Lung (tissue), 12 donors: ENCODE data around the gene DCBLD2. TPM values are rescaled to one million over a fixed set of nuclear protein-coding genes. Genes with fewer than 3 reads are reported as not detected.

Source experiments
- ATAC-seq: fragments of 200-7000 bp; cut with Tn5 transposase; one replicate; pipeline ENCODE4 v1.9.1; 2020; ENCODE audit warnings: moderate number of reproducible peaks; ENCODE audit not compliant: insufficient read depth, low FRiP score
- DNase-seq, 3 donors: peaks; one replicate each; pipeline ENCODE4 v3.0.0-alpha.2; 2013 to 2017
- H3K27ac ChIP-seq, 2 donors: one replicate each; pipeline ENCODE4 v1.5.1; 2013; ENCODE audit warnings: mild to moderate bottlenecking in 2 of 2, moderate library complexity in 2 of 2, control low read depth in 1 of 2, inconsistent platforms in 1 of 2, low read depth in 1 of 2, low read length in 1 of 2
- H3K27me3 ChIP-seq, 3 donors: one replicate each; pipeline ENCODE4 v1.5.1; 2013; ENCODE audit warnings: low read length in 2 of 3; ENCODE audit not compliant: control insufficient read depth in 3 of 3, insufficient read depth in 3 of 3
- H3K36me3 ChIP-seq, 4 donors: one replicate each; pipeline ENCODE4 v1.5.1; 2013; ENCODE audit warnings: low read length in 4 of 4, mild to moderate bottlenecking in 1 of 4, moderate library complexity in 1 of 4; ENCODE audit not compliant: control insufficient read depth in 4 of 4, insufficient read depth in 4 of 4
- H3K4me1 ChIP-seq, 5 donors: one replicate each; pipeline ENCODE4 v1.5.1; 2013; ENCODE audit warnings: low read length in 5 of 5, mild to moderate bottlenecking in 2 of 5, moderate library complexity in 1 of 5; ENCODE audit not compliant: control insufficient read depth in 5 of 5, insufficient read depth in 5 of 5
- H3K4me3 ChIP-seq: one replicate; pipeline ENCODE4 v1.5.1; 2013; ENCODE audit warnings: mild to moderate bottlenecking, control low read depth, moderate library complexity
- H3K9ac ChIP-seq, 2 donors: one replicate each; pipeline ENCODE4 v1.5.1; 2013; ENCODE audit warnings: low read length in 2 of 2, control low read depth in 1 of 2; ENCODE audit not compliant: insufficient read depth in 1 of 2
- H3K9me3 ChIP-seq, 4 donors: one replicate each; pipeline ENCODE4 v1.5.1; 2013; ENCODE audit warnings: low read length in 3 of 4, mild to moderate bottlenecking in 1 of 4, moderate library complexity in 1 of 4; ENCODE audit not compliant: control insufficient read depth in 4 of 4, insufficient read depth in 3 of 4
- WGBS, 2 donors: extraction: QIAGEN DNeasy Blood & Tissue Kit; methylation state at CpG; one replicate each; pipeline ENCODE4 v1.1.7; 2013; 5-methylcytosine and 5-hydroxymethylcytosine counted together
- polyA plus RNA-seq, 2 donors: library from polyadenylated mRNA; stranded (reverse); fragments of 200-250 nt; gene quantifications; one replicate each; pipeline ENCODE4 v1.2.1, GENCODE V29; 2013
- total RNA-seq, 2 donors: library from RNA; depleted of rRNA in 1 of 2; stranded (reverse); fragments of >200 nt in 1 of 2; gene quantifications; one replicate each; pipeline ENCODE4 v1.2.1, GENCODE V29; 2014 to 2021
- TF ChIP-seq, protein P1 (sequence below): IDR thresholded peaks from 2 replicates; pipeline ENCODE4 v1.5.1; 2012; ENCODE audit warnings: mild to moderate bottlenecking; ENCODE audit errors: control extremely low read depth, extremely low read depth
- donor health status: control.
- donor health status: control.
- donor health status: Bipolar disorder and iron deficiency.
- donor health status: healthy.
- donor health status: DM: yes; HTN: yes; CAD: no.

DCBLD2 gene
- total and polyA plus RNA-seq, 4 donors, result 7.1 to 83.8 (median 18.5) TPM

DNA sequence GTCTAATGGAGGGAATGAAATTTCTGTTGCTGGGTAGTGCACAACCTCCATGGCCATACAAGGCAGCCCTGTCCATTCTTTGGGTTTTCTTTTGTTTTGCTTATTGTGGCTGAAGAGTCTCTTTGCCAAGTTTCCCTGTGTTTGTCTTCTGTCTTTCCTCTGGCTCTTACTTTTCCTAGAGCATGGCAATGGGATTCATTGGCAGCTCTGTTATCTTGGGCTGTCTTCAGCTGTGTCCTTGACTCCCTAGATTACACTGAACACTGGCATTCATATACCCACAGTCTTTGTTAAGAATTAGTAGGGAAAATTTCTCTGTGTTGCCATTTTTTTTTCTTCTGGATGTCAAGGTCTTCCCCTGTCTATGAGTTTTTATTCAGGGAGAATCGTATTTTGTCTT, 16.1 kb upstream of the DCBLD2 start:
- H3K36me3 ChIP-seq, result no peaks in the 10 kb centered on the region
- TF ChIP-seq, protein P1, sequence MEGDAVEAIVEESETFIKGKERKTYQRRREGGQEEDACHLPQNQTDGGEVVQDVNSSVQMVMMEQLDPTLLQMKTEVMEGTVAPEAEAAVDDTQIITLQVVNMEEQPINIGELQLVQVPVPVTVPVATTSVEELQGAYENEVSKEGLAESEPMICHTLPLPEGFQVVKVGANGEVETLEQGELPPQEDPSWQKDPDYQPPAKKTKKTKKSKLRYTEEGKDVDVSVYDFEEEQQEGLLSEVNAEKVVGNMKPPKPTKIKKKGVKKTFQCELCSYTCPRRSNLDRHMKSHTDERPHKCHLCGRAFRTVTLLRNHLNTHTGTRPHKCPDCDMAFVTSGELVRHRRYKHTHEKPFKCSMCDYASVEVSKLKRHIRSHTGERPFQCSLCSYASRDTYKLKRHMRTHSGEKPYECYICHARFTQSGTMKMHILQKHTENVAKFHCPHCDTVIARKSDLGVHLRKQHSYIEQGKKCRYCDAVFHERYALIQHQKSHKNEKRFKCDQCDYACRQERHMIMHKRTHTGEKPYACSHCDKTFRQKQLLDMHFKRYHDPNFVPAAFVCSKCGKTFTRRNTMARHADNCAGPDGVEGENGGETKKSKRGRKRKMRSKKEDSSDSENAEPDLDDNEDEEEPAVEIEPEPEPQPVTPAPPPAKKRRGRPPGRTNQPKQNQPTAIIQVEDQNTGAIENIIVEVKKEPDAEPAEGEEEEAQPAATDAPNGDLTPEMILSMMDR, result no peak
- 91 to 100% methylated on average over 1 of the region's 1 CpG for WGBS, 2 donors
- no peaks in the 10 kb centered on the region for H3K9me3 ChIP-seq
- H3K27ac ChIP-seq, result peak overlapping the region in 1 of 2 donors; percentile 16
- no peak overlapping the region for H3K4me3 ChIP-seq
- H3K4me1 ChIP-seq, result peaks cover 0 to 4% (median 0%) of the 10 kb centered on the region in 5 donors
- DNase-seq, result no peak
- H3K27me3 ChIP-seq, result no peaks in the 10 kb centered on the region
- no peak overlapping the region for H3K9ac ChIP-seq
- no peak for ATAC-seq

DNA sequence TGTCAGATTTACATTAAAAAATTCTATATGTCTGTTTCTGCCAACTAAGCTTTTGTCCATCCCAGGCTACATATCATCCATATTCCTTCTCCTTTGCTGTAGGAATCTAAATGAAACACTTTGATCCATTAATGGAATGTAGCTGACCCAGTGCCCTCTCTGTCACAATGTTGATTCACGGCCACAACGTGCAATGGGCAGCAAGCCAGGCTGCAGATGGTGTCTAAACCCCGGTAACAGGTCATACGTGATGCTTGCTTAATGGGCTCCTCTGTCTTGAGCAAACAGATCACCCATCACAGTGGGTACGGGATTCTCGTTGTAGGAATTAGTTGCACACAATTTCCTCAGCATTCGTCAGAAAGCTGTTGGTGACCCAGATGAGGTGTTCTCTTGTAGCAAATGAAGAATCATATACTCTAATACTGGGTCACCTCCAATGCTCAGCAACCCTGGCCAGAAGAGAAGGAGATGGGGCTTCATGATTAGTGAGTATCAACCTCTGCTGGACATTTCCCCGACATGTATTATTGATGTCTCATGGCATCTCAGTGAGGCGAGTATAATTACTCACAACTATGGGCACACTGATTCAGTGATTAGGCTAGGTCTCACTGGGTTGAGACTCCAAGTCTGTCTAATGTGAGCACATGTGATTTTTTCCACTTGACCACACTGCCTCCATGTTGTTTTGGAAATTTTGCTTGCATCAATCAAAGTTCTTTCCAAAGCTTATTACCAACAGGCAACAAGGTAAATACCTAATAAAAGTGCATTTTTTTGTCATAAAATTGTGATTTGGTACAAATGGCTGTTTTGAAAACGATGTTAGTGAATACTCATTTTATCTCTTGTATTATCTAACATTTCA, 12.9 kb upstream of the DCBLD2 start:
- no peak for DNase-seq
- H3K36me3 ChIP-seq, result no peaks in the 10 kb centered on the region
- no peak overlapping the region for H3K27ac ChIP-seq
- H3K27me3 ChIP-seq, result no peaks in the 10 kb centered on the region
- ATAC-seq, result no peak
- no peak overlapping the region for H3K4me3 ChIP-seq
- WGBS, 2 donors, result 61 to 79% methylated on average over 10 of the region's 10 CpGs
- TF ChIP-seq, protein P1, result no peak
- no peaks in the 10 kb centered on the region for H3K4me1 ChIP-seq
- H3K9me3 ChIP-seq, result no peaks in the 10 kb centered on the region
- H3K9ac ChIP-seq, result no peak overlapping the region

DNA sequence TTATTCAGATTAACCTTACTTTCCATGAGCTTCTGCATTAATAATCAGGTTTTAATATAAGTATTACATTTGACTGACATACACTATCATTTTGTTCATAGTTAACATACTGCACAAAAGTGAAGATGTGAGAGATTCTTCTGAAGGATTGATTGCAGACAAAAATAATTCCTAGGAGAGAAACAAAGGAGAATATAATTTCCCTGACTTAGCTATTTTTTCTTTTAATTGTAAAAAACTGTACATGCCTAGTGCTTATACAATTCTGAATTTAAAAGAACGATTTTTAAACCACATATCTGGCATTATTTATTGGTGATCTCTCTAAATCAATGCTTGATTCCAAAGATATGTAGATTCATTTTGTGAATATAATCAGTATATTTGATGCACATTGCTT, 11.0 kb upstream of the DCBLD2 start:
- ATAC-seq (no peak), DNase-seq (no peak)
- WGBS, 2 donors, result 88 to 93% methylated on average over 1 of the region's 1 CpG
- H3K27me3 ChIP-seq, result no peaks in the 10 kb centered on the region
- no peak overlapping the region for H3K4me3 ChIP-seq
- H3K4me1 ChIP-seq, result no peaks in the 10 kb centered on the region
- no peaks in the 10 kb centered on the region for H3K36me3 ChIP-seq
- H3K27ac ChIP-seq, result no peak overlapping the region
- TF ChIP-seq, protein P1, result no peak
- H3K9ac ChIP-seq, result no peak overlapping the region
- H3K9me3 ChIP-seq, result no peaks in the 10 kb centered on the region
